ENCODE measurements around the gene CHADL. TPM values are rescaled to one million over a fixed set of nuclear protein-coding genes. Genes with fewer than 3 reads are reported as not detected.

CHADL gene
- total and polyA plus RNA-seq, 2 of the 8 experiments (the other 6 are each of a cell fraction or from before 2014, with no cell fraction given), result 0.78 to 1.4 TPM

- no peak for TF ChIP-seq CBX5 (IDR thresholded peaks at IDR 0.05; ENCODE audit: low read depth, low read length)
- TF ChIP-seq EZH2 (IDR thresholded peaks at IDR 0.05; ENCODE audit: low read depth, low read length, severe bottlenecking), result no peak
- no peak for TF ChIP-seq MAFK (IDR thresholded peaks at IDR 0.05; ENCODE audit: low read depth, low read length)
- TF ChIP-seq ASH2L (IDR thresholded peaks at IDR 0.05; ENCODE audit: low read length), result no peak
- no peak for TF ChIP-seq TBP (IDR thresholded peaks at IDR 0.05; ENCODE audit: low read depth, low read length)
- TF ChIP-seq ZNF274 (IDR thresholded peaks at IDR 0.05; ENCODE audit: borderline replicate concordance, extremely low read depth, low read length), result no peak
- TF ChIP-seq SIN3A (conservative IDR thresholded peaks at IDR 0.05 in 1 of 2, IDR thresholded peaks at IDR 0.05 in 1 of 2; ENCODE audit: low read depth in 1 of 2, low read length in 2 of 2), result no peak
- Histone ChIP-seq H3K23me2 (ENCODE audit: low read depth, low read length) (no peaks in the 10 kb centered on the region), H2AK5ac (ENCODE audit: low read depth, low read length) (no peak overlapping the region), H2BK15ac (ENCODE audit: low read length) (no peak overlapping the region), H3K4me2 (ENCODE audit: insufficient read depth in 1 of 2, low read depth in 2 of 2, low read length in 2 of 2) (no peak overlapping the region), H3K23ac (ENCODE audit: insufficient read length) (no peak overlapping the region), H2BK5ac (ENCODE audit: low read depth, low read length) (no peak overlapping the region), H3K79me1 (ENCODE audit: low read depth, low read length) (no peaks in the 10 kb centered on the region), H3K79me2 (ENCODE audit: control insufficient read depth in 1 of 2, insufficient read depth in 2 of 2, low read length in 2 of 2) (no peaks in the 10 kb centered on the region), H3K14ac (ENCODE audit: insufficient read length) (no peak overlapping the region), H2BK120ac (replicated peaks; ENCODE audit: low read depth, low read length) (no peak overlapping the region), H3K4me3 (ENCODE audit: extremely low read depth in 1 of 4, insufficient read depth in 2 of 4, low read depth in 3 of 4, low read length in 4 of 4) (no peak overlapping the region), H2AFZ (ENCODE audit: low read length) (no peak overlapping the region), H3K36me3 (ENCODE audit: control insufficient read depth in 2 of 4, insufficient read depth in 4 of 4, low read length in 3 of 4) (peaks cover 0 to 17% (median 10%) of the 10 kb centered on the region in 4 experiments; a peak in 5 of 8 replicates), H3K9ac (replicated peaks in 1 of 4; ENCODE audit: extremely low read depth in 1 of 4, low read depth in 3 of 4, low read length in 3 of 4) (no peak overlapping the region), H4K8ac (ENCODE audit: extremely low read depth, insufficient read depth, low read length) (no peak overlapping the region), H2BK12ac (ENCODE audit: low read depth, low read length) (no peak overlapping the region), H3K18ac (ENCODE audit: extremely low read depth, low read length) (no peak overlapping the region), H4K5ac (ENCODE audit: insufficient read length, low read depth, low read length) (no peak overlapping the region), H3K4me1 (replicated peaks in 1 of 4; ENCODE audit: control insufficient read depth in 3 of 4, insufficient read depth in 4 of 4, low read length in 3 of 4) (no peaks in the 10 kb centered on the region), H3K27ac (ENCODE audit: low read depth, low read length) (no peak overlapping the region; the same call in 1 of the 2 replicates), H2BK20ac (ENCODE audit: low read length) (no peak overlapping the region), H4K20me1 (replicated peaks in 1 of 2; ENCODE audit: control insufficient read depth in 1 of 2, insufficient read depth in 2 of 2, low read length in 2 of 2) (peaks cover 0 to 3% of the 10 kb centered on the region in 2 experiments), H3K56ac (replicated peaks; ENCODE audit: insufficient read length, low read depth, low read length) (no peak overlapping the region), H3K4ac (replicated peaks; ENCODE audit: insufficient read length, low read depth, low read length) (no peak overlapping the region), H4K91ac (replicated peaks; ENCODE audit: insufficient read length, low read length) (no peak overlapping the region), H3K27me3 (replicated peaks in 1 of 4; ENCODE audit: control insufficient read depth in 3 of 4, extremely low read depth in 1 of 4, insufficient read depth in 3 of 4, low read length in 3 of 4) (peaks cover 0 to 2% (median 0%) of the 10 kb centered on the region in 4 experiments; a peak in 1 of 7 replicates), H3K9me3 (ENCODE audit: insufficient read depth in 2 of 2, low read depth in 1 of 2, low read length in 1 of 2) (no peaks in the 10 kb centered on the region)
- POLR2A ChIA-PET (ENCODE audit: partially characterized antibody), result interaction anchor here (1.4 to 5.6 kb wide), 3 partner anchors 9 to 17 kb away, joined by 4 to 25 read pairs (median 11); no protein-coding TSS in a partner anchor
- 93% methylated on average over 6 of the region's 6 CpGs; no CpG with 5 or more reads in 1 of the 2 experiments for WGBS, 2 experiments (ENCODE audit: extremely low coverage in 1 of 2, insufficient coverage in 1 of 2, insufficient read length in 1 of 2, insufficient replicate concordance in 2 of 2, low coverage in 1 of 2, low lambda C conversion rate in 2 of 2, missing lambda C conversion rate in 1 of 2)
- CTCF ChIA-PET (ENCODE audit: partially characterized antibody), result interaction anchor here (1.3 to 2.5 kb wide), 2 partner anchors 8 to 307 kb away, joined by 5 to 7 read pairs; no protein-coding TSS in a partner anchor
- DNase-seq (ENCODE audit: low read depth in 1 of 2, low spot score in 2 of 2), result no peak
- no peak for FAIRE-seq
Measured at GRCh38 chr22:41229215-41229614, 11.5 kb downstream of the CHADL start.
